Metanephros (tissue), 1 donor: ENCODE results near the gene LYPLAL1. TPM values are rescaled to one million over a fixed set of nuclear protein-coding genes. Genes with fewer than 3 reads are reported as not detected.

Source experiments
- total RNA-seq: library from RNA; depleted of rRNA; stranded (reverse); fragments of >200 nt; gene quantifications from one replicate; pipeline ENCODE4 v1.2.3, GENCODE V29; 2014

LYPLAL1 gene
- total RNA-seq: 53.8 TPM

GRCh38 chr1:219173758-219174459 is at the start of gene LYPLAL1:
Gene LYPLAL1 (plus strand): TSS chr1:219173878. CDS start chr1:219173891, 13 bp downstream.

